Skeletal muscle tissue (tissue), 4 donors: ENCODE data around the gene SFSWAP. TPM values are rescaled to one million over a fixed set of nuclear protein-coding genes. Genes with fewer than 3 reads are reported as not detected.
A peak's percentile ranks its signal among the peaks of the same experiment; 100 is the strongest.
"Not testable (repeated sequence)": the region's sequence is repeated elsewhere in the genome, so short reads cannot be mapped to it uniquely, and the experiment has no call there.

Experiments used
- H3K27ac ChIP-seq: one replicate; pipeline ENCODE4 v1.7.0; 2013; ENCODE audit warnings: mild to moderate bottlenecking, low read depth, low read length, inconsistent platforms
- H3K27me3 ChIP-seq, 3 donors: one replicate each; pipeline ENCODE4 v1.7.0; 2013; ENCODE audit warnings: low read length in 3 of 3; ENCODE audit not compliant: control insufficient read depth in 3 of 3, insufficient read depth in 3 of 3
- H3K36me3 ChIP-seq, 3 donors: one replicate each; pipeline ENCODE4 v1.7.0; 2013; ENCODE audit warnings: low read length in 3 of 3; ENCODE audit not compliant: control insufficient read depth in 3 of 3, insufficient read depth in 3 of 3
- H3K4me1 ChIP-seq, 3 donors: one replicate each; pipeline ENCODE4 v1.7.0; 2013; ENCODE audit warnings: low read length in 3 of 3, mild to moderate bottlenecking in 3 of 3; ENCODE audit not compliant: control insufficient read depth in 3 of 3, insufficient read depth in 3 of 3
- H3K4me3 ChIP-seq, 3 donors: one replicate each; pipeline ENCODE4 v1.7.0; 2013; ENCODE audit warnings: low read length in 3 of 3
- H3K9ac ChIP-seq, 3 donors: one replicate each; pipeline ENCODE4 v1.7.0; 2013; ENCODE audit warnings: low read length in 3 of 3, mild to moderate bottlenecking in 3 of 3, moderate library complexity in 2 of 3, low read depth in 1 of 3
- H3K9me3 ChIP-seq, 3 donors: one replicate each; pipeline ENCODE4 v1.7.0; 2013; ENCODE audit warnings: low read length in 3 of 3; ENCODE audit not compliant: control insufficient read depth in 3 of 3
- total RNA-seq: library from RNA; depleted of rRNA; stranded (reverse); fragments of >200 nt; gene quantifications from one replicate; pipeline ENCODE4 v1.2.3, GENCODE V29; 2014
- donor health status: Osteomylitis.

The SFSWAP gene
- total RNA-seq, 1 donor from 2014 or later = 17.7 TPM

- Histone ChIP-seq H3K36me3 (peaks cover 59 to 60% (median 59%) of the 10 kb centered on the region in 3 donors), H3K4me1 (peaks cover 0 to 2% (median 0%) of the 10 kb centered on the region in 3 donors)
Observed at GRCh38 chr12:131734336-131735152, 23.7 kb downstream of the SFSWAP start.

GRCh38 chr12:131735153-131735456 lies 24.2 kb downstream of the SFSWAP start:
- Histone ChIP-seq H3K4me3 (no peak overlapping the region), H3K9me3 (no peaks in the 10 kb centered on the region), H3K36me3 (peaks cover 55 to 60% (median 58%) of the 10 kb centered on the region in 3 donors), H3K4me1 (peaks cover 0 to 2% (median 0%) of the 10 kb centered on the region in 3 donors), H3K27me3 (no peaks in the 10 kb centered on the region), H3K27ac (no peak overlapping the region), H3K9ac (no peak overlapping the region)

More at GRCh38 chr12:131734336-131735152, 23.7 kb downstream of the SFSWAP start:
- Histone ChIP-seq H3K27ac (no peak overlapping the region), H3K9ac (no peak overlapping the region), H3K27me3 (no peaks in the 10 kb centered on the region), H3K9me3 (no peaks in the 10 kb centered on the region), H3K4me3 (no peak overlapping the region)

GRCh38 chr12:131735476-131736445 lies 24.9 kb downstream of the SFSWAP start:
- peaks cover 53 to 57% (median 57%) of the 10 kb centered on the region in 3 donors for H3K36me3 ChIP-seq
- H3K9ac ChIP-seq = no peak overlapping the region
- H3K27me3 ChIP-seq = no peaks in the 10 kb centered on the region
- H3K4me1 ChIP-seq = peaks cover 0 to 2% (median 0%) of the 10 kb centered on the region in 3 donors
- H3K9me3 ChIP-seq = no peaks in the 10 kb centered on the region
- H3K4me3 ChIP-seq = no peak overlapping the region
- no peak overlapping the region for H3K27ac ChIP-seq

GRCh38 chr12:131736446-131737149 lies 25.7 kb downstream of the SFSWAP start:
- Histone ChIP-seq H3K27ac (no peak overlapping the region), H3K36me3 (peaks cover 47 to 52% (median 52%) of the 10 kb centered on the region in 3 donors), H3K4me1 (peaks cover 0 to 2% (median 0%) of the 10 kb centered on the region in 3 donors), H3K9me3 (no peaks in the 10 kb centered on the region), H3K4me3 (no peak overlapping the region), H3K9ac (no peak overlapping the region), H3K27me3 (no peaks in the 10 kb centered on the region)

- no peak overlapping the region for H3K27ac ChIP-seq
- no peaks in the 10 kb centered on the region for H3K27me3 ChIP-seq
- H3K9ac ChIP-seq = peak overlapping the region in 1 of 3 donors; percentile 8
- peaks cover 52 to 55% (median 52%) of the 10 kb centered on the region in 3 donors for H3K36me3 ChIP-seq
- H3K4me3 ChIP-seq = no peak overlapping the region
- no peaks in the 10 kb centered on the region for H3K9me3 ChIP-seq
- peaks cover 0 to 2% (median 0%) of the 10 kb centered on the region in 3 donors for H3K4me1 ChIP-seq
Observed at GRCh38 chr12:131737150-131737827, 26.4 kb downstream of the SFSWAP start.

- no peak overlapping the region for H3K4me3 ChIP-seq
- H3K36me3 ChIP-seq = peaks cover 43 to 56% (median 47%) of the 10 kb centered on the region in 3 donors
Observed at GRCh38 chr12:131738196-131738595, 27.3 kb downstream of the SFSWAP start.

GRCh38 chr12:131740626-131741025 lies 29.7 kb downstream of the SFSWAP start:
- Histone ChIP-seq H3K4me1 (peaks cover 0 to 2% (median 0%) of the 10 kb centered on the region in 3 donors), H3K27ac (no peak overlapping the region), H3K27me3 (no peaks in the 10 kb centered on the region), H3K36me3 (peaks cover 24 to 38% (median 31%) of the 10 kb centered on the region in 3 donors), H3K9me3 (no peaks in the 10 kb centered on the region), H3K4me3 (no peak overlapping the region), H3K9ac (no peak overlapping the region)

More at GRCh38 chr12:131738196-131738595, 27.3 kb downstream of the SFSWAP start:
- no peaks in the 10 kb centered on the region for H3K27me3 ChIP-seq
- peaks cover 0 to 2% (median 0%) of the 10 kb centered on the region in 3 donors for H3K4me1 ChIP-seq
- H3K9me3 ChIP-seq = no peaks in the 10 kb centered on the region
- no peak overlapping the region for H3K9ac ChIP-seq
- H3K27ac ChIP-seq = no peak overlapping the region

- not testable (repeated sequence) for H3K4me1 ChIP-seq, H3K4me3 ChIP-seq, H3K27me3 ChIP-seq, H3K9ac ChIP-seq, H3K9me3 ChIP-seq, H3K27ac ChIP-seq
- H3K36me3 ChIP-seq = peaks cover 37 to 45% (median 38%) of the 10 kb centered on the region in 3 donors
Observed at GRCh38 chr12:131742761-131743160, 31.9 kb downstream of the SFSWAP start.

- not testable (repeated sequence) for H3K4me1 ChIP-seq, H3K27me3 ChIP-seq, H3K4me3 ChIP-seq, H3K9me3 ChIP-seq, H3K27ac ChIP-seq, H3K9ac ChIP-seq
- H3K36me3 ChIP-seq = peaks cover 39 to 46% (median 39%) of the 10 kb centered on the region in 3 donors
Observed at GRCh38 chr12:131743410-131743809, 32.5 kb downstream of the SFSWAP start.
